K562 (cell line): Measurements from ENCODE around the gene SLA2. TPM values are rescaled to one million over a fixed set of nuclear protein-coding genes. Genes with fewer than 3 reads are reported as not detected.

Source experiments
- ATAC-seq: fragments of 200-7000 bp; cut with Tn5 transposase; 3 replicates; pipeline ENCODE4 v1.9.1; 2020; ENCODE audit warnings: moderate library complexity
- BruUV-seq: library from RNA; stranded (reverse); fragments of 400-500 nt; replicated peaks from 2 replicates; lab custom pipeline; 2021; lab: Mats Ljungman, UMichigan
- CTCF ChIA-PET: fragments of 300-600 bp; formaldehyde crosslinking; extraction: SDS; loops from one replicate; lab custom pipeline; 2021; ENCODE audit warnings: low intra/inter-chr PET ratio; lab: Yijun Ruan, JAX
- POLR2A ChIA-PET: fragments of 300-600, 350-650 bp; sonication (Branson Sonifier 250); formaldehyde crosslinking; extraction: SDS; loops from one replicate; lab custom pipeline; 2021; ENCODE audit warnings: antibody characterized with exemption, inconsistent platforms; lab: Yijun Ruan, JAX
- DNase-seq, 4 experiments: peaks; one replicate each; pipeline versions ENCODE4 v3.0.0 to v3.0.0-alpha.2; 2011 to 2018; ENCODE audit warnings: low spot score in 3 of 4, mixed read lengths in 3 of 4; ENCODE audit errors: extremely low read depth in 1 of 4
- FAIRE-seq: peaks from 2 replicates; lab custom pipeline; 2011; peaks lifted over from hg19 to GRCh38; lab: Jason Lieb, UNC
- H2AFZ ChIP-seq: 2 replicates; pipeline ENCODE4 v1.6.0; 2011; ENCODE audit warnings: low read depth, low read length, control low read depth, inconsistent platforms
- H3K27ac ChIP-seq: fragments of 200-600 bp; 3 replicates; pipeline ENCODE4 v1.8.0; 2011; ENCODE audit warnings: low read depth, mild to moderate bottlenecking, control low read depth, inconsistent platforms, low read length, moderate library complexity, mixed read lengths; ENCODE audit errors: extremely low read depth
- H3K27me3 ChIP-seq, 2 experiments: fragments of 300-600 bp in 1 of 2; 2 replicates in 1 of 2; 3 replicates in 1 of 2; pipeline versions ENCODE4 v1.6.0 to v1.8.0; 2011; ENCODE audit warnings: inconsistent platforms in 2 of 2, low read length in 2 of 2, mild to moderate bottlenecking in 1 of 2, mixed read lengths in 1 of 2, moderate library complexity in 1 of 2; ENCODE audit not compliant: control insufficient read depth in 2 of 2, insufficient read depth in 2 of 2
- H3K36me3 ChIP-seq: fragments of 300-600 bp; 3 replicates; pipeline ENCODE4 v1.8.0; 2011; ENCODE audit warnings: mild to moderate bottlenecking, low read length, inconsistent platforms; ENCODE audit not compliant: control insufficient read depth, insufficient read depth
- H3K4me1 ChIP-seq, 2 experiments: fragments of 200-600 bp in 1 of 2; replicated peaks in 1 of 2; 2 replicates in 1 of 2; 3 replicates in 1 of 2; pipeline versions ENCODE4 v1.5.1 to v1.8.0; 2011; ENCODE audit warnings: inconsistent platforms in 2 of 2, low read length in 2 of 2, mild to moderate bottlenecking in 1 of 2, mixed read lengths in 1 of 2, moderate library complexity in 1 of 2; ENCODE audit not compliant: control insufficient read depth in 2 of 2, insufficient read depth in 2 of 2
- H3K4me2 ChIP-seq: 2 replicates; pipeline ENCODE4 v1.6.1; 2011; ENCODE audit warnings: low read length, control low read depth, inconsistent platforms, mixed read lengths; ENCODE audit not compliant: insufficient read depth
- H3K4me3 ChIP-seq: fragments of 200-600 bp; sonication (generic), shearing (Covaris generic); 2 replicates; pipeline ENCODE4 v1.5.1; 2016; ENCODE audit warnings: control low read depth, inconsistent platforms
- H3K79me2 ChIP-seq: fragments of 200-600 bp; 3 replicates; pipeline ENCODE4 v1.8.0; 2011; ENCODE audit warnings: low read length, inconsistent platforms; ENCODE audit not compliant: control insufficient read depth, insufficient read depth
- H3K9ac ChIP-seq, 2 experiments: 2 replicates each; pipeline versions ENCODE4 v1.6.0 to v1.6.1; 2011; ENCODE audit warnings: low read depth in 2 of 2, low read length in 2 of 2, control low read depth in 1 of 2, inconsistent platforms in 1 of 2, mild to moderate bottlenecking in 1 of 2, mixed read lengths in 1 of 2; ENCODE audit not compliant: insufficient read depth in 1 of 2
- H3K9me1 ChIP-seq: one replicate; pipeline ENCODE4 v1.6.0; 2011; ENCODE audit warnings: inconsistent platforms, mild to moderate bottlenecking, low read length, moderate library complexity; ENCODE audit not compliant: control insufficient read depth, insufficient read depth
- H3K9me3 ChIP-seq: replicated peaks from 2 replicates; pipeline ENCODE4 v1.5.1; 2011; ENCODE audit warnings: low read depth, low read length, inconsistent platforms; ENCODE audit not compliant: control insufficient read depth, insufficient read depth
- H4K20me1 ChIP-seq: replicated peaks from 2 replicates; pipeline ENCODE4 v1.6.1; 2011; ENCODE audit warnings: low read length, inconsistent platforms, mixed read lengths; ENCODE audit not compliant: control insufficient read depth, insufficient read depth
- EHMT2 ChIP-seq: fragments of 450-650 bp; IDR thresholded peaks from 2 replicates; pipeline ENCODE4 v1.6.1; 2018; ENCODE audit warnings: antibody characterized with exemption
- WGBS: fragments of 100-300 bp; shearing (Covaris generic); methylation state at CpG from one replicate; pipeline ENCODE4 v1.1.6; 2016; ENCODE audit warnings: low coverage, mixed read lengths; ENCODE audit not compliant: insufficient coverage; ENCODE audit errors: missing lambda C conversion rate; 5-methylcytosine and 5-hydroxymethylcytosine counted together
- in situ Hi-C: fragments of 300-500 bp; cut with MboI; formaldehyde crosslinking; loops from 4 replicates; pipeline ENCODE4 v1.15.0; 2018; ENCODE audit warnings: inconsistent platforms, mixed read lengths
- intact Hi-C: fragments of 100-400 bp; cut with micrococcal nuclease; formaldehyde crosslinking; loops from 2 replicates; pipeline ENCODE4 v1.14.2; 2022
- polyA plus RNA-seq, 8 experiments: library from polyadenylated mRNA; depleted of rRNA in 4 of 8; stranded (reverse) in 5 of 8; unstranded in 3 of 8; fragments of >200 nt; fragmentation: Nextera tagmentation in 2 of 8; fragmentation: Illumina TruSeq in 1 of 8; extraction: Ambion mirVana in 2 of 8; extraction: Trizol in 1 of 8; gene quantifications; 2 replicates each; pipeline versions ENCODE4 v1.2.1 to v1.2.3, GENCODE V29; 2011 to 2014; ENCODE audit warnings: inconsistent platforms in 1 of 8, missing spikeins in 1 of 8
- total RNA-seq, 7 experiments: library from RNA; depleted of rRNA in 6 of 7; stranded (reverse); fragments of >200 nt in 6 of 7; fragmentation: Illumina TruSeq in 2 of 7; extraction: Trizol in 2 of 7; gene quantifications; 2 replicates each; pipeline versions ENCODE4 v1.2.1 to v1.2.3, GENCODE V29; 2011 to 2021; ENCODE audit warnings: low replicate concordance in 1 of 7
- TF ChIP-seq, protein P1 (sequence below): fragments of 450-650 bp; IDR thresholded peaks from 2 replicates; pipeline ENCODE4 v1.6.1; 2017; ENCODE audit warnings: antibody characterized with exemption

Gene SLA2
- total and polyA plus RNA-seq, 9 of the 15 experiments (the other 6 are each of a cell fraction or from before 2014, with no cell fraction given): 0.07 TPM; not detected in 7

- in situ Hi-C loops: no loop called here
- no TSS peak for BruUV-seq
- no peaks in the 10 kb centered on the region for H4K20me1 ChIP-seq
- no peak overlapping the region for H3K27ac ChIP-seq
- TF ChIP-seq, protein P1, sequence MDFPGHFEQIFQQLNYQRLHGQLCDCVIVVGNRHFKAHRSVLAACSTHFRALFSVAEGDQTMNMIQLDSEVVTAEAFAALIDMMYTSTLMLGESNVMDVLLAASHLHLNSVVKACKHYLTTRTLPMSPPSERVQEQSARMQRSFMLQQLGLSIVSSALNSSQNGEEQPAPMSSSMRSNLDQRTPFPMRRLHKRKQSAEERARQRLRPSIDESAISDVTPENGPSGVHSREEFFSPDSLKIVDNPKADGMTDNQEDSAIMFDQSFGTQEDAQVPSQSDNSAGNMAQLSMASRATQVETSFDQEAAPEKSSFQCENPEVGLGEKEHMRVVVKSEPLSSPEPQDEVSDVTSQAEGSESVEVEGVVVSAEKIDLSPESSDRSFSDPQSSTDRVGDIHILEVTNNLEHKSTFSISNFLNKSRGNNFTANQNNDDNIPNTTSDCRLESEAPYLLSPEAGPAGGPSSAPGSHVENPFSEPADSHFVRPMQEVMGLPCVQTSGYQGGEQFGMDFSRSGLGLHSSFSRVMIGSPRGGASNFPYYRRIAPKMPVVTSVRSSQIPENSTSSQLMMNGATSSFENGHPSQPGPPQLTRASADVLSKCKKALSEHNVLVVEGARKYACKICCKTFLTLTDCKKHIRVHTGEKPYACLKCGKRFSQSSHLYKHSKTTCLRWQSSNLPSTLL: no peak
- no peak for TF ChIP-seq EHMT2
- TF ChIP-seq, all 486 proteins: peak for 0
- Histone ChIP-seq H3K9me1 (no peaks in the 10 kb centered on the region), H3K9ac (no peak overlapping the region), H3K9me3 (no peaks in the 10 kb centered on the region), H3K79me2 (no peaks in the 10 kb centered on the region), H3K4me2 (no peak overlapping the region), H3K4me1 (no peaks in the 10 kb centered on the region), H3K36me3 (peaks cover 9% of the 10 kb centered on the region; the same call in 2 of the 3 replicates), H3K27me3 (no peaks in the 10 kb centered on the region), H3K4me3 (no peak overlapping the region), H2AFZ (no peak overlapping the region)
- POLR2A ChIA-PET: no interaction called here
- intact Hi-C loops: no loop called here
- ATAC-seq (no peak), DNase-seq (no peak), FAIRE-seq (no peak)
- CTCF ChIA-PET: no interaction called here
- 70% methylated on average over 9 of the region's 9 CpGs for WGBS
Observed at GRCh38 chr20:36653456-36653855, 7.5 kb upstream of the SLA2 start.
